ENCODE measurements around the gene GABRR1.

GABRR1 gene

GRCh38 chr6:89215391-89215790 lies 1.8 kb downstream of the GABRR1 start:
- DNase-seq (ENCODE audit: low read depth in 2 of 2) = no peak

GRCh38 chr6:89214197-89214596 lies 3.0 kb downstream of the GABRR1 start:
- no peak for DNase-seq (ENCODE audit: low read depth in 2 of 2)

- no peak for DNase-seq (ENCODE audit: low read depth in 2 of 2)
These were observed 4.7 kb downstream of the GABRR1 start for GRCh38 chr6:89212472-89212871.

GRCh38 chr6:89209457-89209856 lies 7.7 kb downstream of the GABRR1 start:
- no peak for DNase-seq (ENCODE audit: low read depth in 2 of 2)

- no peak for DNase-seq (ENCODE audit: low read depth in 2 of 2)
These were observed 8.6 kb downstream of the GABRR1 start for GRCh38 chr6:89208551-89208950.

GRCh38 chr6:89205819-89206218 lies 11.3 kb downstream of the GABRR1 start:
- DNase-seq (ENCODE audit: low read depth in 2 of 2) = no peak

GRCh38 chr6:89204096-89204495 lies 13.1 kb downstream of the GABRR1 start:
- no peak for DNase-seq (ENCODE audit: low read depth in 2 of 2)

GRCh38 chr6:89200706-89201215 lies 16.4 kb downstream of the GABRR1 start:
- no peak for DNase-seq (ENCODE audit: low read depth in 2 of 2)

GRCh38 chr6:89199579-89199978 lies 17.6 kb downstream of the GABRR1 start:
- DNase-seq (ENCODE audit: low read depth in 2 of 2) = no peak

GRCh38 chr6:89198235-89198634 lies 18.9 kb downstream of the GABRR1 start:
- no peak for DNase-seq (ENCODE audit: low read depth in 2 of 2)

- no peak for DNase-seq (ENCODE audit: low read depth in 2 of 2)
These were observed 20.0 kb downstream of the GABRR1 start for GRCh38 chr6:89197141-89197540.

GRCh38 chr6:89194559-89194958 lies 22.6 kb downstream of the GABRR1 start:
- DNase-seq (ENCODE audit: low read depth in 2 of 2) = no peak

- DNase-seq (ENCODE audit: low read depth in 2 of 2) = no peak
These were observed 26.4 kb downstream of the GABRR1 start for GRCh38 chr6:89190741-89191140.

- no peak for DNase-seq (ENCODE audit: low read depth in 2 of 2)
These were observed 29.7 kb downstream of the GABRR1 start for GRCh38 chr6:89187504-89187903.

- no peak for DNase-seq (ENCODE audit: low read depth in 2 of 2)
These were observed 30.4 kb downstream of the GABRR1 start for GRCh38 chr6:89186762-89187161.

GRCh38 chr6:89184344-89184743 lies 32.8 kb downstream of the GABRR1 start:
- DNase-seq (ENCODE audit: low read depth in 2 of 2) = no peak

GRCh38 chr6:89183294-89183693 lies 33.9 kb downstream of the GABRR1 start:
- DNase-seq (ENCODE audit: low read depth in 2 of 2) = no peak

- no peak for DNase-seq (ENCODE audit: low read depth in 2 of 2)
These were observed 36.2 kb downstream of the GABRR1 start for GRCh38 chr6:89180971-89181370.

- DNase-seq (ENCODE audit: low read depth in 2 of 2) = no peak
These were observed 37.0 kb downstream of the GABRR1 start for GRCh38 chr6:89180112-89180511.

- no peak for DNase-seq (ENCODE audit: low read depth in 2 of 2)
These were observed 43.5 kb downstream of the GABRR1 start for GRCh38 chr6:89173634-89174033.

GRCh38 chr6:89172131-89172530 lies 45.0 kb downstream of the GABRR1 start:
- DNase-seq (ENCODE audit: low read depth in 2 of 2) = no peak

- DNase-seq (ENCODE audit: low read depth in 2 of 2) = no peak
These were observed 55.1 kb downstream of the GABRR1 start for GRCh38 chr6:89162047-89162371.

GRCh38 chr6:89161326-89162046 lies 55.7 kb downstream of the GABRR1 start:
- no peak for DNase-seq (ENCODE audit: low read depth in 2 of 2)
